GM18873 (cell line): ENCODE results near the gene SLC17A8.

Experiments
- ATAC-seq: cut with Tn5 transposase; IDR thresholded peaks from one replicate; pipeline ENCODE4 v1.9.1; 2021; ENCODE audit warnings: mild to moderate bottlenecking, moderate library complexity, moderate number of reproducible peaks; ENCODE audit not compliant: unreplicated experiment, low FRiP score

Gene SLC17A8

DNA sequence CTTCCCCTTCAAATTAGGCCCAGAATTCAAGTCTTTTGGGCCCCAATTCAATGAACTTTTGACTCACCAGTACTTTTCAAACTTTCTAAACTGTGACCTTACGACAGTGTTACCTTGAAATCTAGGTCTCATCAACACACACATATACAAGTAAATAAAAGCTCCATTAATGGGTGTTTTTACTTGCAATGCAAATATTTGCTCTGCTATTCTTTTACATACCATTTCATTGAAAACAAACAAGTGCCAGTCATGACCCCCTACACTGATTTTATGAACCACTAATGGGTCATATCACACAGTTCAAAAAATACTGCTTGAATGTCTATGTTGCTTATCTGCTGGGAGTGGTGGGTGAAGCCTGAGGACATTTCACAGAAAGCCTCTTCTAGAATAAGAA is 107.7 kb downstream of the SLC17A8 start:
- ATAC-seq, result no peak

DNA sequence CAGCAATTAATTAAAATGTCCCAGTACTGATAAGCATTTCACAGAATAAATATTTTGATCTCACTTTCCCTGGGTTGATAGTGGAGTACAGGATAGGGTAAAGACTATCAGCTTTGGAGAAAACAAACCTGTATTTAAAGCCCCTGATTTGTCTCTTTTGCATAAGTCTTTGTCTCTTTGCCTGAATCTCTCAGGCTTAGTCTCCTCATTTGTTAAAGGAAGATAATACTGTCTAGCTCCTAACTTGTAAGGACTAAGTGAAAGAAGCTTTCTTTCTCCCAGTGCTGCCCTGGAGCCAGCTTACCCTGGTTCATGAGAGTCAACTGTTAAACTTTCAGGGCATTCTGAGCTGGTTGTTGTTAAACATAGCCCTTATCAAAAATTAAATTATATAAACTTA is 111.3 kb downstream of the SLC17A8 start:
- ATAC-seq, result no peak
